H9 (cell line): ENCODE results near the gene EVI5. TPM values are rescaled to one million over a fixed set of nuclear protein-coding genes. Genes with fewer than 3 reads are reported as not detected.

Source experiments
- DNase-seq: peaks from one replicate; pipeline ENCODE4 v3.0.0-alpha.2; 2017
- H2AFZ ChIP-seq: one replicate; pipeline ENCODE4 v1.6.1; 2013; ENCODE audit warnings: mild to moderate bottlenecking, low read length, control low read depth, moderate library complexity
- H2AK5ac ChIP-seq: 2 replicates; pipeline ENCODE4 v1.6.1; 2013; ENCODE audit warnings: low read length, control low read depth, mixed read lengths; ENCODE audit not compliant: insufficient read length
- H2BK120ac ChIP-seq: one replicate; pipeline ENCODE4 v1.6.1; 2013; ENCODE audit warnings: low read depth, mild to moderate bottlenecking, low read length, control low read depth, inconsistent platforms; ENCODE audit not compliant: poor library complexity, severe bottlenecking
- H2BK12ac ChIP-seq: 2 replicates; pipeline ENCODE4 v1.6.1; 2013; ENCODE audit warnings: low read length, control low read depth, mixed read lengths, low read depth; ENCODE audit not compliant: insufficient read length
- H2BK15ac ChIP-seq: 2 replicates; pipeline ENCODE4 v1.6.1; 2013; ENCODE audit warnings: low read depth, low read length, control low read depth
- H2BK20ac ChIP-seq: one replicate; pipeline ENCODE4 v1.6.1; 2013; ENCODE audit warnings: low read depth, mild to moderate bottlenecking, low read length, control low read depth, inconsistent platforms; ENCODE audit not compliant: poor library complexity, severe bottlenecking
- H2BK5ac ChIP-seq: 2 replicates; pipeline ENCODE4 v1.6.1; 2013; ENCODE audit warnings: low read length, control low read depth, mixed read lengths; ENCODE audit not compliant: insufficient read length
- H3K14ac ChIP-seq: 2 replicates; pipeline ENCODE4 v1.6.1; 2013; ENCODE audit warnings: low read length, control low read depth; ENCODE audit not compliant: insufficient read depth
- H3K18ac ChIP-seq: 2 replicates; pipeline ENCODE4 v1.6.1; 2013; ENCODE audit warnings: low read depth, mild to moderate bottlenecking, mixed read lengths, low read length, control low read depth; ENCODE audit not compliant: insufficient read length
- H3K23ac ChIP-seq: 2 replicates; pipeline ENCODE4 v1.6.1; 2013; ENCODE audit warnings: low read length, control low read depth, mixed read lengths, low read depth; ENCODE audit not compliant: insufficient read length
- H3K23me2 ChIP-seq: 2 replicates; pipeline ENCODE4 v1.6.1; 2013; ENCODE audit warnings: low read depth, mild to moderate bottlenecking, mixed read lengths, low read length, control low read depth; ENCODE audit not compliant: insufficient read length, poor library complexity, severe bottlenecking
- H3K27ac ChIP-seq: 2 replicates; pipeline ENCODE4 v1.5.1; 2013; ENCODE audit warnings: low read length, control low read depth, mixed read lengths, low read depth; ENCODE audit not compliant: insufficient read length
- H3K27me3 ChIP-seq: 2 replicates; pipeline ENCODE4 v1.6.1; 2013; ENCODE audit warnings: low read length, control low read depth, inconsistent platforms; ENCODE audit not compliant: insufficient read depth
- H3K4ac ChIP-seq: 2 replicates; pipeline ENCODE4 v1.6.1; 2013; ENCODE audit warnings: low read depth, mild to moderate bottlenecking, control low read depth, inconsistent platforms, low read length, moderate library complexity
- H3K4me1 ChIP-seq: 2 replicates; pipeline ENCODE4 v1.6.1; 2013; ENCODE audit warnings: low read length, control low read depth, inconsistent platforms; ENCODE audit not compliant: insufficient read depth
- H3K4me2 ChIP-seq: 2 replicates; pipeline ENCODE4 v1.6.1; 2013; ENCODE audit warnings: low read length, control low read depth, mixed read lengths; ENCODE audit not compliant: insufficient read length, insufficient read depth
- H3K56ac ChIP-seq: 2 replicates; pipeline ENCODE4 v1.6.1; 2013; ENCODE audit warnings: low read depth, mild to moderate bottlenecking, mixed read lengths, low read length, control low read depth; ENCODE audit not compliant: insufficient read length
- H3K79me1 ChIP-seq: 2 replicates; pipeline ENCODE4 v1.6.1; 2013; ENCODE audit warnings: low read depth, mild to moderate bottlenecking, moderate library complexity, low read length, control low read depth, inconsistent platforms; ENCODE audit not compliant: insufficient read depth, poor library complexity, severe bottlenecking
- H3K79me2 ChIP-seq: 2 replicates; pipeline ENCODE4 v1.6.1; 2013; ENCODE audit warnings: low read length, control low read depth, inconsistent platforms; ENCODE audit not compliant: insufficient read depth
- H3K9ac ChIP-seq: 2 replicates; pipeline ENCODE4 v1.6.1; 2013; ENCODE audit warnings: low read length, control low read depth, mixed read lengths; ENCODE audit not compliant: insufficient read length; ENCODE audit errors: extremely low read depth
- H3K9me3 ChIP-seq: one replicate; pipeline ENCODE4 v1.6.1; 2013; ENCODE audit warnings: low read depth, low read length, inconsistent platforms; ENCODE audit not compliant: control insufficient read depth
- H3T11ph ChIP-seq: one replicate; pipeline ENCODE4 v1.6.1; 2013; ENCODE audit warnings: mild to moderate bottlenecking, low read length, control low read depth, inconsistent platforms
- H4K20me1 ChIP-seq: one replicate; pipeline ENCODE4 v1.6.1; 2013; ENCODE audit not compliant: control insufficient read depth, insufficient read length, insufficient read depth
- H4K5ac ChIP-seq: 2 replicates; pipeline ENCODE4 v1.6.1; 2013; ENCODE audit warnings: low read depth, mild to moderate bottlenecking, mixed read lengths, low read length, control low read depth; ENCODE audit not compliant: insufficient read length
- H4K8ac ChIP-seq: replicated peaks from 2 replicates; pipeline ENCODE4 v1.6.1; 2013; ENCODE audit warnings: low read length, control low read depth, mixed read lengths, low read depth; ENCODE audit not compliant: insufficient read length
- H4K91ac ChIP-seq: 2 replicates; pipeline ENCODE4 v1.6.1; 2013; ENCODE audit warnings: low read depth, mild to moderate bottlenecking, moderate library complexity, mixed read lengths, low read length, control low read depth; ENCODE audit not compliant: insufficient read length
- H3K27ac Mint-ChIP-seq, 3 experiments: 2 replicates in 2 of 3; 3 replicates in 1 of 3; pipeline ENCODE4 v1.8.0; 2020 to 2021; ENCODE audit warnings: mixed read lengths in 3 of 3, mild to moderate bottlenecking in 1 of 3, moderate library complexity in 1 of 3
- H3K27me3 Mint-ChIP-seq: 2 replicates; pipeline ENCODE4 v1.8.0; 2021; ENCODE audit warnings: low read depth, mild to moderate bottlenecking, moderate library complexity, mixed read lengths
- H3K36me3 Mint-ChIP-seq, 3 experiments: 2 replicates in 2 of 3; 3 replicates in 1 of 3; pipeline ENCODE4 v1.8.0; 2020 to 2021; ENCODE audit warnings: low read depth in 3 of 3, mixed read lengths in 3 of 3; ENCODE audit not compliant: insufficient read depth in 1 of 3
- H3K4me1 Mint-ChIP-seq, 2 experiments: 2 replicates each; pipeline ENCODE4 v1.8.0; 2020; ENCODE audit warnings: mixed read lengths in 2 of 2
- H3K4me3 Mint-ChIP-seq, 2 experiments: 2 replicates in 1 of 2; 3 replicates in 1 of 2; pipeline ENCODE4 v1.8.0; 2020 to 2021; ENCODE audit warnings: mild to moderate bottlenecking in 2 of 2, mixed read lengths in 2 of 2, moderate library complexity in 1 of 2
- H3K9me3 Mint-ChIP-seq, 2 experiments: 2 replicates in 1 of 2; 3 replicates in 1 of 2; pipeline ENCODE4 v1.8.0; 2020; ENCODE audit warnings: mild to moderate bottlenecking in 2 of 2, mixed read lengths in 2 of 2, moderate library complexity in 1 of 2
- CTCF ChIP-seq: fragments of 200-600 bp; sonication (generic); conservative IDR thresholded peaks from 3 replicates; pipeline ENCODE4 v1.8.0; 2021; ENCODE audit warnings: antibody characterized with exemption, mild to moderate bottlenecking
- WGBS: extraction: QIAGEN DNeasy Blood & Tissue Kit; methylation state at CpG from one replicate; pipeline ENCODE4 v1.1.7; 2013; ENCODE audit warnings: missing lambda C conversion rate, low lambda C conversion rate, mixed read lengths; ENCODE audit not compliant: insufficient read length; ENCODE audit errors: extremely low coverage; 5-methylcytosine and 5-hydroxymethylcytosine counted together
- total RNA-seq: library from RNA; stranded (reverse); gene quantifications from 2 replicates; pipeline ENCODE4 v1.2.1, GENCODE V29; 2021

Gene EVI5
- total RNA-seq, 1 experiment from 2014 or later, result 9.7 TPM

- no peak for TF ChIP-seq CTCF
- Histone ChIP-seq H3K23ac (no peak overlapping the region), H3K14ac (no peak overlapping the region), H3K18ac (no peak overlapping the region), H3K79me2 (no peaks in the 10 kb centered on the region), H4K91ac (no peak overlapping the region), H4K5ac (no peak overlapping the region), H3K23me2 (no peaks in the 10 kb centered on the region), H2BK15ac (no peak overlapping the region), H2BK5ac (no peak overlapping the region), H3K79me1 (no peaks in the 10 kb centered on the region), H3K27ac (no peak overlapping the region), H4K20me1 (no peaks in the 10 kb centered on the region), H3T11ph (no peak overlapping the region), H2BK12ac (no peak overlapping the region), H3K9me3 (no peaks in the 10 kb centered on the region), H2BK20ac (no peak overlapping the region), H3K4me2 (no peak overlapping the region), H3K56ac (no peak overlapping the region), H3K4ac (no peak overlapping the region), H2BK120ac (no peak overlapping the region), H2AFZ (no peak overlapping the region), H2AK5ac (no peak overlapping the region), H3K4me1 (no peaks in the 10 kb centered on the region), H3K9ac (no peak overlapping the region), H3K27me3 (no peaks in the 10 kb centered on the region), H4K8ac (no peak overlapping the region)
- no peaks in the 10 kb centered on the region for H3K36me3 Mint-ChIP-seq
- no peak overlapping the region for H3K27ac Mint-ChIP-seq
- H3K4me1 Mint-ChIP-seq, result no peaks in the 10 kb centered on the region
- no peaks in the 10 kb centered on the region for H3K27me3 Mint-ChIP-seq
- H3K4me3 Mint-ChIP-seq, result no peak overlapping the region
- DNase-seq, result no peak
- WGBS, result no CpG with 5 or more reads among the region's 1 CpG
- no peaks in the 10 kb centered on the region for H3K9me3 Mint-ChIP-seq
Observed at GRCh38 chr1:92466683-92467352, 318.1 kb downstream of the EVI5 start.
